GM13976 (cell line): ENCODE results near the gene FAM181B.
"Not testable (repeated sequence)": the region's sequence is repeated elsewhere in the genome, so short reads cannot be mapped to it uniquely, and the experiment has no call there.

Experiments used
- DNase-seq: peaks from one replicate; pipeline ENCODE4 v3.0.0; 2012; ENCODE audit warnings: low spot score
- in situ Hi-C: fragments of 300-500 bp; cut with MboI; formaldehyde crosslinking; loops from one replicate; pipeline ENCODE4 v1.12.0; 2022; ENCODE audit warnings: low sequenced_read_pairs, mixed read lengths, inconsistent platforms; ENCODE audit not compliant: unreplicated experiment
- TF ChIP-seq, protein P1 (sequence below): IDR thresholded peaks from 2 replicates; pipeline ENCODE4 v1.5.1; 2012; ENCODE audit warnings: borderline replicate concordance, mild to moderate bottlenecking; ENCODE audit not compliant: insufficient read depth; ENCODE audit errors: extremely low read depth, missing control alignments, control extremely low read depth

The FAM181B gene

DNA sequence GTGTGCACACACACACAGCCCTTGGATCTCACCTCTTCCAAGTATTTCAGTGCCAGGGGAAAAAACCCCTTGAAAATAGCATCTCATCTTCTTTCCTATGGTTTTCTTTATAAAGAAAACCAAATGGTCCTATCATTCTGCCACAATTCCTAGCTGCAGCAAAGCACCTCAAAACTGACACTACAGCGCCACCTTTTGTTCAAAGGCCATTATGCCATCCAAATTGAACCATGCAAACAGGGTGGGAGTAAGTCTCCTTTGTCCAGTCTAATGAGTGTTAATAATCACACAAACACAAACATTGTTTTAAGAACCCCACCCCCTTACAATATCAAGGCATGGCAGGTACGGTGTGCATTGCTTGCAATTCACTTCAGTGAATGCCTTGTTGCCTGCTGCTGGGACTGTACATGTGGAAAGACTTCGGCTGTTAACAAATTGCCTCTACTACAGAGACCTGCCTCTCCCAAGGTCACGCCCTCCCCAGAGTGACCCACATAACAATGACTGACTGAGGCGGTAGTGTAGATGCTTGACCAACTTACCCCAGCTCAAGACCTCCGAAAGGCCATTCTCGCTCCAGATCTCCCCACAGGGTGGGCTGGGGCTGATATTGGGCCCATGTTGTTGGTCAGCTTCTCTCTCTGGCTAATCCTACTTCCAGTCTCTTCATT, 31.7 kb downstream of the FAM181B start:
- TF ChIP-seq, protein P1, sequence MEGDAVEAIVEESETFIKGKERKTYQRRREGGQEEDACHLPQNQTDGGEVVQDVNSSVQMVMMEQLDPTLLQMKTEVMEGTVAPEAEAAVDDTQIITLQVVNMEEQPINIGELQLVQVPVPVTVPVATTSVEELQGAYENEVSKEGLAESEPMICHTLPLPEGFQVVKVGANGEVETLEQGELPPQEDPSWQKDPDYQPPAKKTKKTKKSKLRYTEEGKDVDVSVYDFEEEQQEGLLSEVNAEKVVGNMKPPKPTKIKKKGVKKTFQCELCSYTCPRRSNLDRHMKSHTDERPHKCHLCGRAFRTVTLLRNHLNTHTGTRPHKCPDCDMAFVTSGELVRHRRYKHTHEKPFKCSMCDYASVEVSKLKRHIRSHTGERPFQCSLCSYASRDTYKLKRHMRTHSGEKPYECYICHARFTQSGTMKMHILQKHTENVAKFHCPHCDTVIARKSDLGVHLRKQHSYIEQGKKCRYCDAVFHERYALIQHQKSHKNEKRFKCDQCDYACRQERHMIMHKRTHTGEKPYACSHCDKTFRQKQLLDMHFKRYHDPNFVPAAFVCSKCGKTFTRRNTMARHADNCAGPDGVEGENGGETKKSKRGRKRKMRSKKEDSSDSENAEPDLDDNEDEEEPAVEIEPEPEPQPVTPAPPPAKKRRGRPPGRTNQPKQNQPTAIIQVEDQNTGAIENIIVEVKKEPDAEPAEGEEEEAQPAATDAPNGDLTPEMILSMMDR = peak; percentile 63
- in situ Hi-C loops = loop anchor here (25.0 kb wide), 3 partner anchors 160 to 1110 kb away; no protein-coding TSS in a partner anchor
- no peak for DNase-seq

DNA sequence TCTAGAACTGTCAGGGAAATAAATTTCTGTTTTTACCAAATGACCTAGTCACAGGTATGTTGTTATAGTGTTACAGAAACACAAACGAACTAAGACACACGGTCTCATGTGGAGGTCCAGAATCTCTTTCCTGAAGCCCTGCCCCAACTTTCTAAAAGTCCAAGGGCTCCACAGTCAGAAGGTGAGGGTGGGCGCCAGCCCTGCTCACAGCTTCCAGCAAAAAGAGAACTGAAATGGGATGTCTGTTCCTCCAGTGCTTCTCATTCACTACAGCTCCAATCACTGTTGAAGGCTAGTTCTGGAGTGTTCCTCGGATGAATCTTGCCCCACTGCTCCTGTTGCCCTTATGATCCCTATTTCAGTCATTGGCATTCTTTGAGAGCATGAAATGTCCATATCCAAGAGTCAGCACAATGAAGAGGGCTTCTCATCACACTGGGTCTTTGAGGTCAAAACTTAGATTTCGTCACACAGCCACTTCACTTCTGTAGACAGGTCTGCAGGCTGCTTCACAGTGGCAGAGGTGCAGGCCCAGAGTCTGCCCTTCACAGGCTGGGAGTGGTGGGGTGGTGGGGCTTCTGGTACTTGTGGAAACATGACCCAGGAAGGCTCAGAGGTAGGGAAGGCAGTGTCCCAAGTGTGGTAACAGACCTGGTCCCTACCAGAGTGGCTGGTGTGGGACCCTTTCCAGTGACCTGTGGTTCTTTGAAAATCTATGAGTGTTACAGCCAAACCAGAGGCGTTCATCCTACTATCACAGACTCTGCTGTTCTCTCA, 34.9 kb downstream of the FAM181B start:
- TF ChIP-seq, protein P1 = no peak
- DNase-seq = no peak
- in situ Hi-C loops = loop anchor here (25.0 kb wide), 2 partner anchors 211 to 386 kb away; no protein-coding TSS in a partner anchor

DNA sequence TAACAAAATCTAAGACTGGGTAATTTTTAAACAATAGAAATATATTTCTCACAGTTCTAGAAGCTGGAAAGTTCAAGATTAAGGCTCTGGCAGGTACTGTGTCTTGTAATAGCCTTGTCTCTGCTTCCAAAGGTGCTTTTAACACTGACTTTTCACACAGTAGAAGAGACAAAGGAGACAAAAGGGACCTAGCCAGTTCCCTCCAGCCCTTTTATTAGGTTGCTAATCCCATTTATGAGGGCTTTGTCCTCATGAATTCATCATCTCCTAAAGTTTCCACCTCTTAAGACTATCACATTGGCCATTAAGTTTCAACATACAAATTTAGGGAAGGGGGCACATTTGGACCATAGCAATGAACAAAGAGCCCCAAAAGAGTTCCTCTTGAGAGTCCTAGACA, 40.7 kb downstream of the FAM181B start:
- TF ChIP-seq, protein P1 = no peak
- no peak for DNase-seq
- in situ Hi-C loops = loop anchor here (25.0 kb wide), 2 partner anchors 206 to 381 kb away; no protein-coding TSS in a partner anchor

DNA sequence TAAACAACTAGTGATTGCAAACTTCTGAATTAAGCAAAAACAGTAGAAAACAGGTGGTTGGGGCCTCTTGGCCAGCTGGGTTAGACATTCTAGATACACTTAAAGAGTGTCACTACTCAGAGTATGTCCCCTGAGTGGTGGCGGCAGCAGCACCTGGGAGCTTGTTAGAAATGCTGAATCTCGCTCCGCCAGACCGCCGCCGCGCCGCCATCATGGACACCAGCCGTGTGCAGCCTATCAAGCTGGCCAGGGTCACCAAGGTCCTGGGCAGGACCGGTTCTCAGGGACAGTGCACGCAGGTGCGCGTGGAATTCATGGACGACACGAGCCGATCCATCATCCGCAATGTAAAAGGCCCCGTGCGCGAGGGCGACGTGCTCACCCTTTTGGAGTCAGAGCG, 44.3 kb downstream of the FAM181B start:
- DNase-seq = not testable (repeated sequence)
- in situ Hi-C loops = loop anchor here (25.0 kb wide), 2 partner anchors 202 to 377 kb away; no protein-coding TSS in a partner anchor

GRCh38 chr11:82686211-82686610, 47.5 kb downstream of the FAM181B start:
- in situ Hi-C loops = loop anchor here (25.0 kb wide), 2 partner anchors 199 to 374 kb away; no protein-coding TSS in a partner anchor
- TF ChIP-seq, protein P1 = no peak
- DNase-seq = no peak

DNA sequence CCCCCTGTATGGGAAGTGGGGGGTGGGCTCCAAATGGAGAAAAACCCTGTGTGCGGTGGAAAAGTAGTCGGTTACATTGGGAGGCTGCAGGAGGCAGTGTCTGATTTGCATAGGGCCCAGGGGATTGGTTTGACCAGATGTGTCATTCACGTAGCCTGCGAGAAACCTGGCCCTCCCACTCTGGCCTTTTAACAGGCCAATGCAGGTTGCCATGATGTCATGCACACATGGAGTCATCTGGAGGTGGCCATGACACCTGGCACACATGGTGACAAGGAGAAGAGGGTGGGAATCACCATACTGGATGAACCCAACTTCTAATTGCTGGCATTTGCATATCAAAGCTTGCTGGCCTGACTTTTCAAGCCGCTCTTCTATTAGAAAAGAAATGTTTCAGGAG, 50.6 kb downstream of the FAM181B start:
- TF ChIP-seq, protein P1 = no peak
- DNase-seq = no peak
- in situ Hi-C loops = loop anchor here (25.0 kb wide), 2 partner anchors 196 to 371 kb away; no protein-coding TSS in a partner anchor
